HG03442 (cell line): Measurements from ENCODE around the gene BRI3BP.
"Not testable (repeated sequence)": the region's sequence is repeated elsewhere in the genome, so short reads cannot be mapped to it uniquely, and the experiment has no call there.

ENCODE experiments used
- ATAC-seq: cut with Tn5 transposase; IDR thresholded peaks from one replicate; pipeline ENCODE4 v1.9.1; 2021; ENCODE audit warnings: mild to moderate bottlenecking, moderate library complexity; ENCODE audit not compliant: unreplicated experiment

BRI3BP gene

DNA sequence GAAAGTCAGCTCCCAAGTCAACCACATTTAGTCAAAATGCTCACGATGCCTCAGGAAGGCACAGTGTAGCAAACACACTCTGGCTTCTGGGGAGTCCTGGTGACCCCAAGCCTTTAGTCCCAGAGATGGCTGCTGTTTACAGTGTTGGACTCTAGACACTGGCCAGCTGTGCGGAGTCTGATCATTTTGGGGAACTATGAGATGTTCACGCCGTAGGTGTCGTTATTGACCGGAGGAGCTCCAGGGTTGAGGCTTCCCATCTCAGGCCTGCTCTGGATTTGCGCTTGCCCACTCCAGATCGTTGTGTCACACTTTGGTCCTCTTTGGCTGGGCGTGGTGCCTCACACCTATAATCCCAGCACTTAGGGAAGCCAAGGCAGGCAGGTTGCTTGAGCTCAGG is 27.7 kb downstream of the BRI3BP start:
- ATAC-seq: no peak

DNA sequence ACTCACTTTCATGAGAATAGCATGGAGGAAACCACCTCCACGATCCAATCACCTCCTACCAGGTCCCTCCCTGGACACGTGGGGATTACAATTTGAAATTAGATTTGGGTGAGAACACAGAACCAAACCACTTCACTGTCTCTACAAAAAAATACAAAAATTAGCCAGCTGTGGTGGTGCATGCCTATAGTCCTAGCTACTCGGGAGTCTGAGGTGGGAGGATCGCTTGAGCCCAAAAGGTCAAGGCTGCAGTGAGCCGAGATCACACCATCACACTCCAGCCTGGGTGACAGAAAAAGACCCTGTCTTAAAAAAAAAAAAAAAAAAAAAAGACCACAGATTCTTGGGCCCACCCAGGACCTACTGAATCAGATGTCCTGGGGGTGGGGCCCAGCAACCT is 28.3 kb downstream of the BRI3BP start:
- ATAC-seq: no peak

- no peak for ATAC-seq
Observed at GRCh38 chr12:125023065-125023464, 29.6 kb downstream of the BRI3BP start.

DNA sequence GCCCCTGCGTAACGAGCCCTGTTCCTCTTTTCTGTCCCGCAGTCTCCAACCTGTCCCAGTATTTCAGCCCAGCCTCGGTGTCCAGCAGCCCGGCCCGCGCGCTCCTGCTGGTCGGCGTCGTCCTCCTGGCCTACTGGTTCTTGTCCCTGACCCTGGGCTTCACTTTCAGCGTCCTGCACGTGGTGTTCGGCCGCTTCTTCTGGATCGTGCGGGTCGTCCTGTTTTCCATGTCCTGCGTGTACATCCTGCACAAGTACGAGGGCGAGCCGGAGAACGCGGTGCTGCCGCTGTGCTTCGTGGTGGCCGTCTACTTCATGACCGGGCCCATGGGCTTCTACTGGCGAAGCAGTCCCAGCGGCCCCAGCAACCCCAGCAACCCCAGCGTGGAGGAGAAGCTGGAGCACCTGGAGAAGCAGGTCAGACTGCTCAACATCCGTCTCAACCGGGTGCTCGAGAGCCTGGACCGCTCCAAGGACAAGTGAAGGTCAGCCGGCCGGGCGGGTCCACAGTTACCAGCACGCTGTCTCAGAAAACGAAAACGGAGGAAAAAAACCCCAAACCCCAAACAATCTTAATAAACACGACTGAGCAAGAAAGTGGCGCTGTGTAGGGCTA is 31.6 kb downstream of the BRI3BP start:
- ATAC-seq: no peak

DNA sequence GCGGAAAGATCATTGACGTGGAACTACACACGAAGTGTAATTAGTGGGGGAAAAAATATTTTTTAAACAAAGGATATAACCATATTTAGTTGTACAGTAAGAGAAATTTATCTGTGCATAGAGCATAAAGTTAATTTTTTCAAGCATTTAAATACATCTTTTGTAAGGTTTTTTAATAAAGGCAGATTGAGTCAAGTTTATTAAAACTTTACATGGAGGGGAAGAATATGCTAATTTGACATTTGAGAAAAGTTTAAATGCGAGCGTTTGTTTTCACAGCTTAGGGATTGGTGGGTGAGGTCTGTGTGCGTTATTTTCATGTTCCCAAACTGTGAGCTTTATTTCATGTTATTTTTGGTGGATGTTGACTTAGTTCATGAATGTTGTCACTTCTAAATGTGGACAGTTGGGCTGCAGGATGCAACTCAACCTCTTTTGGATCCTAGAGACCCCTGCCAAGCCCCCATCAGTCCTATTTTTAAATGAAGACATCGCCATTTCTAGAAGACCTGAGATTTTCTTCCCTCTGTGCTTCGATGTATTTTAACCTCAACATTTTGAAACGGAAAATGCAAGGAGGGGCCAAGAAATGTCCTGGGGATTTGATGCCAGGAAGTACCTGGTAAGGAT is 32.3 kb downstream of the BRI3BP start:
- ATAC-seq: no peak

GRCh38 chr12:125028106-125028505 is 34.7 kb downstream of the BRI3BP start:
- ATAC-seq: no peak

GRCh38 chr12:125029761-125030358 is 36.4 kb downstream of the BRI3BP start:
- no peak for ATAC-seq

DNA sequence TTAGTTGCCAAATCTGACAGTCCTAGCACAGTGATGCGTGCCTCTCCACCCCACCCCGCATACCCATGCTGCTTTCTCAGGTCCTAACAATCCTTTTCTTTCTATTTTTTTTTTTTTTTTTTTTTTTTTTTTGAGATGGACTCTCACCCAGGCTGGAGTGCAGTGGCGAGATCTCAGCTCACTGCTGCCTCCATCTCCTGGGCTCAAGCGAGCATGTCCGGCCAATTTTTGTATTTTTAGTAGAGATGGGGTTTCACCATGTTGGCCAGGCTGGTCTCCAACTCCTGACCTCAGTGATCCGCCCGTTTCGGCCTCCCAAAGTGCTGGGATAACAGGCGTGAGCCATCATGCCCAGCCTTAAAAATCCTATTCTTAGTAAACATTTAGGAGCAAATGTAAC is 38.0 kb downstream of the BRI3BP start:
- ATAC-seq: not testable (repeated sequence)

GRCh38 chr12:125032466-125033152 is 39.2 kb downstream of the BRI3BP start:
- no peak for ATAC-seq

DNA sequence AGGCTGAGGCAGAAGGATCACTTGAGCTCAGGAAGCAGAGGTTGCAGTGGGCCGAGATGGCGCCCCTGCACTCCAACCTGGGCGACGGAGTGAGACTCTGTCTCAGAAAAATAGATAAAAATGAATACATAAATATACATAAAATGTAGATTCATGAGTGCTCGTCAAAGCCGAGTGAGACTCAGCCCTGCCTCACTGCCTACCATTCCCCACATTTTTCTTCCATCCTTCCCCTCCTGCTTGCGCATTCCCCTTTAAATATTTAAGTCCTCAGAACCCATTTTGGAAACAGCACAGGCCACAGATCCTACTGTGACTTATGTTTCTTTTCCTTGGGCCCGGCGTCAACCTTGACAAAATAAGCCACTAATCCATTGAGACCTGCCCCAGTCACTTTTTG is 39.8 kb downstream of the BRI3BP start:
- no peak for ATAC-seq

- no peak for ATAC-seq
Observed at GRCh38 chr12:125038976-125039625, 45.7 kb downstream of the BRI3BP start.

GRCh38 chr12:125049093-125049458 is 55.6 kb downstream of the BRI3BP start:
- ATAC-seq: no peak

DNA sequence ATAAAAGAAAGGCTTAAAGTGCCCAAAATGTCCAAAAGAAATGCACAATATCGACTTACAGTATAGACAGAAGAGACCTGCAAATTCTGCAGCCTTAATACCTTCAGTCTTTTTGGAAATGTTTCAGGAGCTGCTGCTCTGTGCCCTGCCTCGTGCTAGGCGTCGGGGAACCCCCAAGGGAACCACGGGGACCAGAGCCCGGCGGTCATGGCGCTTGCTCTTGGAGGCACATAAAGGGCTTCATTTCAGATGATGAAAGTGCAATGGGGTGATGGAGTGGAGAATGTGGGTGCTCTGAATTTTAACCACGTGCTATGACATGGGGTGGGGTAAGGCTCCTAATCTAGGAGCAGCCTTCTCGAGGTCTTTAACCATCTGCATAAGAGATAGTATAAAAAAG is 57.0 kb downstream of the BRI3BP start:
- ATAC-seq: no peak

- no peak for ATAC-seq
Observed at GRCh38 chr12:125050868-125051267, 57.4 kb downstream of the BRI3BP start.

GRCh38 chr12:125053821-125054220 is 60.4 kb downstream of the BRI3BP start:
- ATAC-seq: no peak

DNA sequence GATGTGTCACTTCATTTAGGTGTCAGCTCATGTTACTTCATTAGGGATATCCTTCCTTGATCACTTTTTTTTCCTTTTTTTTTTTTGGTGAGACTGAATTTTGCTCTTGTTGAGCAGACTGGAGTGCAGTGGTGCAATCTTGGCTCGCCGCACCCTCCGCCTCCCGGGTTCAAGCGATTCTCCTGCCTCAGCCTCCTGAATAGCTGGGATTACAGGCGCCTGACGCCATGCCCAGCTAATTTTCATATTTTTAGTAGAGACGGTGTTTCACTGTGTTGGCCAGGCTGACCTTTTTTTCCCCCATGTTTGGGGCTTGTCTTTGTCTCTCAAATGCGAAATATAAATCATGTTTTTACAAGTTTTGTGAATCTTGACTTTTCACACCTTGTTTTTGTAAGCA is 62.1 kb downstream of the BRI3BP start:
- no peak for ATAC-seq

- no peak for ATAC-seq
Observed at GRCh38 chr12:125056306-125056705, 62.9 kb downstream of the BRI3BP start.

DNA sequence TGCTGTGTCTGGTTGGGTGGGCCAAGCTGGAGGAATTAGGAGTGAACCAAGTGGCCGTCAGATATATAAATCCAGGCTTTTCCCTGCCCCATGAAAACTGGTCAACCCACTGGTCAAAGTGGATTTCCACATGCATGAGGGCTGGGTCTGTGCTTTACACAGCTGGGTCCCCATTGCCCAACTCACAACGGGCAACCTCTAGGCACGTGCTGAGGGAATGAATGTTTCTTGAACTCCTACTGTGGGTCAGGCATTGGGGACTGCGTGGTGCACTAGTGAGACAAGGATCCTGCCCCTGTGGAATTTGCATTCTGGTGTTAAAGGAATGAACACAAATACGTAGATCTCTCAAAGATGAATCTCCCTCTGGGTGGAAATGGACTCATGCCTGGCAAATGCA is 64.3 kb downstream of the BRI3BP start:
- no peak for ATAC-seq

- no peak for ATAC-seq
Observed at GRCh38 chr12:125061229-125061628, 67.8 kb downstream of the BRI3BP start.

- not testable (repeated sequence) for ATAC-seq
Observed at GRCh38 chr12:125063522-125063921, 70.1 kb downstream of the BRI3BP start.

GRCh38 chr12:125064492-125064891 is 71.0 kb downstream of the BRI3BP start:
- no peak for ATAC-seq
